ENCODE data around the gene BMERB1.
"Not testable (repeated sequence)": the region's sequence is repeated elsewhere in the genome, so short reads cannot be mapped to it uniquely, and the experiment has no call there.

The BMERB1 gene

DNA sequence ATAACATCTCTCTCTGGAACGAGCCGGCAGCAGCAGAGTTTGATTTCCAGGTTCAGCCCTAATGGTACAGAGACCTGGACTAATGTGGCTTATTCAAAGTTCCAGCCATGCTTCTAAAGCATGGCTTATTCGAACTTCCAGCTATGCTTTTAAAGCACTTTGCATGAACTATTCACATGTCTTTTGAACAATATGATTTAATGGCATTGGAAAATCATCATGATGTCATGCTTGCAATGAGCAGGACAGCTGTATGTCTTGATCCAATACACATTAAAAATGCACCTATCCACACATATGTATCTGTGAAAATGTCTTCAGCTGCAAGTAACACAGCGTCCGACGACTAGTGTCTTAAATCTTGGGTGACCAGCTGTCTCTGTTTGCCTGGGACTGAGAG, 122.9 kb downstream of the BMERB1 start:
- DNase-seq (ENCODE audit: low read depth, low spot score), result no peak

DNA sequence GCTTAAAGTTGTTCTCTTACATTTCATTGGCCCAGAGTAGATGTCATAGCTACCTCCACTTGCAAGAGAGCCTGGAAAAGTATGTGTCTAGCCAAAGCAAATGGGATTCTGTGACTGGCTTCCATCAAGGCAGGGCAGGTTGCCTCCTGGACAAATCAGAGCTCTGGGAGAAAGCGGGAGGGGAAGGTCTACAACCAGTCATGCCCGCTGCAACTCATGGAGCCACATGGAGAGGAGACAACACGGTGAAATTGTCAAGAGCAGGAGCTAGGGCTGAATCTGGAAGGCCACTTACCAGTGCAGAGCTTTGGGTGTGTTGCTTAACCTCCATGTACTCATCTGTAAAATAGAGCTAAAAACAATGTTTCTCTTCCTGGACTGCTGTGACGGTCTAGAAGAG, 124.8 kb downstream of the BMERB1 start:
- no peak for DNase-seq (ENCODE audit: low read depth, low spot score)

- DNase-seq (ENCODE audit: low read depth, low spot score), result no peak
Measured at GRCh38 chr16:15564604-15565339, 130.4 kb downstream of the BMERB1 start.

DNA sequence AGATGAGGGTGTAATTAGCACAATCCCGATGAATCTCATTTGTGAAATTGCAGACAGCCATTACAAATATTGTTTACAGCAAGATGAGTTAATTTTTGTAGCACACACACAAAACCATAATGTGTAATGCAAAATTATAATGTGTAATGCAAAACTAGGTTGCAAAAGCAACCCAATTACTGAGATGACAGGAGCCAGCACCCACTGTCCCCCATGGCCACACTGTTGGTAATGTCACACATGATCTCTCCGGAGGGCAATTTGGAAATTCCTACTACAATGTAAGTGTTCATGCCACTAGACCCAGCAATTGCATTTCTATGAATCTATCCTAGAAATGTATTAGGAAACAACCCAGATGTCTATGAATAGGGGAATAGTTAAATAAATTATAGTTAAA, 131.7 kb downstream of the BMERB1 start:
- no peak for DNase-seq (ENCODE audit: low read depth, low spot score)

GRCh38 chr16:15567823-15568222, 133.4 kb downstream of the BMERB1 start:
- DNase-seq (ENCODE audit: low read depth, low spot score), result no peak

GRCh38 chr16:15570666-15571065, 136.3 kb downstream of the BMERB1 start:
- DNase-seq (ENCODE audit: low read depth, low spot score), result not testable (repeated sequence)

- no peak for DNase-seq (ENCODE audit: low read depth, low spot score)
Measured at GRCh38 chr16:15571557-15571956, 137.2 kb downstream of the BMERB1 start.

DNA sequence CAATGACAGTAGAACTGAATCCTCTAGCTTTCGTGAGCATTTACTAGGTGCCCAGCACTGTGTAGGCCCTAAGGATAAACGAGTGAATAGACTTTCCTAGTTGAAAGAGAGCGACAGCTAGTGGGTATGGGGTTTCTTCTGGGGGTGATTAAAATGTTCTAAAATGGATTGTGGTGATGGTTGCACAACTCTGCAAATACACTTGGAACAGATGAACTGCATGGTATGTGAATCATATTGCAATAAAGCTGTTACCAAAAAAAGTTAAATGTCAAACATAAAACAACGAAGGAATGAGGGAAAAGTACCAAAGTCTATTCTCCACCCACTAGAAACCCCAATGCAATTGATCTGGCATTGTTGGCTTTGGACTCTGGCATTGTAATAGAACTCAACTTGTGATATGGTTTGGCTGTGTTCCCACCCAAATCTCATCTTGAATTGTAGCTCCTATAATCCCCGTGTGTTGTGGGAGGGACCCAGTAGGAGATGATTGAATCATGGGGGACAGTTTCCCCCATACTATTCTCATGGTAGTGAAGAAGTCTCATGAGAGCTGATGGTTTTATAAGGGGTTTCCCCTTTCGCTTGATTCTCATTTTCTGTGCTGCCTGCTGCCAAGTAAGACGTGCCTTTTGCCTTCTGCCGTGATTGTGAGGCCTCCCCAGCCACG, 138.1 kb downstream of the BMERB1 start:
- DNase-seq (ENCODE audit: low read depth, low spot score), result no peak

GRCh38 chr16:15573274-15573895, 139.0 kb downstream of the BMERB1 start:
- DNase-seq (ENCODE audit: low read depth, low spot score), result no peak

DNA sequence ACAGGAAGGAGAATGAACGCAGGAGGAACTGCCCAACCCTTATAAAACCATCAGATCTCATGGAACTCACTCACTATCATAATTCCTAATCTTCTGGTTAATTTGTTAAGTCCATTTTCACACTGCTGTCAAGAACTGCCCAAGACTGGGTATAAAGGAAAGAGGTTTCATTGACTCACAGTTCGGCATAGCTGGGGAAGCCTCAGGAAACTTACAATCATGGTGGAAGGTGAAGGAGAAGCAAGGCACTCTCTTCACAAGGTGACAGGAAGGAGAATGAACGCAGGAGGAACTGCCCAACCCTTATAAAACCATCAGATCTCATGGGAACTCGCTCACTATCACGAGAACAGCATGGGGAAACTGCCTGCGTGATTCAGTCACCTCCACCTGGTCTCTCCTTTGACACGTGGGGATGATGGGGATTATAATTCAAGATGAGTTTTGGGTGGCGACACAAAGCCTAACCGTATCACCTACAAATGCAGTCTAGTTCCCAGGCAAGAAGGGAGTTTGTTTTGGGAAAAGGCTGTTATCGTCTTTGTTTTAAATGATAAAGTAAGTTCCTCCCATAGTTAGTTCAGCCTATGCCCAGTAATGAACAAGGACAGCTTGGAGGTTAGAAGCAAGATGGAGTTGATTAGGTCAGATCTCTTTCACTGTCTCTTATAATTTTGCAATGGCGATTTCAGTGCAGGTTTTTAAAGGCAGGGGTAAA, 139.7 kb downstream of the BMERB1 start:
- DNase-seq (ENCODE audit: low read depth, low spot score), result not testable (repeated sequence)

DNA sequence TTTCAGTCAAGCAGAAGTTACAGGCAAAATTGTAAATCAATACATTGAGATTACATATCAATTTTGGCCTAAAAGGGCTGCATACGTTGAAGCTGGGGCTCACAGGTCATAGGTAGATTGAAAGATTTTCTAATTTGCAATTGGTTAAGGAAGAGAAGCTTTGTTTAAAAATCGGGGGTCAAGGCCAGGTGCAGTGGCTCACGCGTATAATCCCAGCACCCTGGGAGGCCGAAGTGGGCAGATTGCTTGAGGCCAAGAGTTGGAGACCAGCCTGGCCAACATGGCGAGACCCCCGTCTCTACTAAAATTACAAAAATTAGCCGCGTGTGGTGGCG, 140.2 kb downstream of the BMERB1 start:
- DNase-seq (ENCODE audit: low read depth, low spot score), result no peak

GRCh38 chr16:15575293-15576049, 141.1 kb downstream of the BMERB1 start:
- DNase-seq (ENCODE audit: low read depth, low spot score), result no peak

- no peak for DNase-seq (ENCODE audit: low read depth, low spot score)
Measured at GRCh38 chr16:15576960-15577958, 142.9 kb downstream of the BMERB1 start.

DNA sequence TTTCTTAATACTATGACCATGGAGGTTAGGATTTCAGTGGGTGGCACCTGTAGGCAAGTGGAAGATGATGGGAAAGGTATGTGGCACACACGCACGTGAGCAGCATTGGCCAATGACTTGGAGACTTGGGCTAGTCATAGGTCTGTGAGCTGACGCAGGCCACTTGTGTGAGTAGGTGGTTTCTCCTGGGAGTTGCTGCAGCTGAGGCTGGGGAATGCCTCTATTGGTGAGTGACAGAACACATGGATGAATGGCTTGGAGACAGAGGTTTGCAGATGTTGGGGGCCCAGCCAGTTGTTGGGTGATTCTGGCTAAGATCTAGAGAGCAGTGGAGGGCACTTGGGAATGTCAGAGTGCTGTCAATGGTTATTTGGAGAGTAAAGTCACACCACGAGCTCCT, 144.4 kb downstream of the BMERB1 start:
- DNase-seq (ENCODE audit: low read depth, low spot score), result no peak

DNA sequence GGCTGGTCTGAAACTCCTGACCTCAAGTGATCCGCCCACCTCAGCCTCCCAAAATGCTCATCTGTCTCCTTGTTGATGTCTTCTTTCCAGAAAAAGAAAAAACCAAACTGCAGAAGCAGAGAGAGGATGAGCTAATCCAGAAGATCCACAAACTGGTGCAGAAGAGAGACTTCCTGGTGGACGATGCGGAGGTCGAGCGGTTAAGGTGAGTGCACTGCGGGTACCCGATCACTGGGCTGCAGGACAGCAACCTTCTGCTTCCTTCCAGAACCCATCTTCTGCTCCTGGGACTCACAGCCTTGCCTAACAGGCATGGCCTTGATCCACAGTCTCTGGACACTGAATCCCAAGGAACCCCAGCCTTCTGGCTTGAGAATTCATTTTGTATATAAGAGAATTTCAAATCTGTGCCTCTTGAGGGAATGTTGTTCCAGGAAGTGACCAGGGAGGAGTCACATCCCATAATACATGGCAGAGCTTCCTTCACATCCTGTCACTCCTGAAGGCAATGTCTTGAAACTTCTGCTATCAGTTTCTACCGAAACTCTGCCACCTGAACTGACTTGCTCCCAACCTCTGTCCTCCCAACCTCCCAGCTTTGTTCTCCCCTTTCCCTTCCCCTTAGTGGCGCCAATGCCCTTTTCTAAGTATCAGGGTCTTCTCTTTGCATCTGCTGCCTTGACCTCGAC, 146.9 kb downstream of the BMERB1 start:
- DNase-seq (ENCODE audit: low read depth, low spot score), result no peak

DNA sequence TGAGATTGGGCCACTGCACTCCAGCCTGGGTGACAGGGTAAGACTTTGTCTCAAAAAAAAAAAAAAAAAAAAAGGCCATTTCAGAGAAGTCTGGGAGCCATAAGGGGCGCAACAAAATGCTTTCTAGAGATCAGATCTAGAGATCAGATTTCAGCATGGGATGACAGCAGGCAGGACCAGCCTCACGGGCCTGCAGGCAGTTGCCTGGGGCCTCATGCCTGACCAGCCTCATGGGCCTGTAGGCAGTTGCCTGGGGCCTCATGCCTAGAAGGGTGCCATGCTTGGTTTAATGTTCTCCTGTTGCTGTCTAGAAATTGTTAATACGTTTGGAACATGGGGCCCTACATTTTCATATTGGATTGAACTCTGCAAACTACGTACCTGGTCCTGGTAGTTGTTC, 149.1 kb downstream of the BMERB1 start:
- DNase-seq (ENCODE audit: low read depth, low spot score), result no peak

GRCh38 chr16:15585956-15586355, 151.6 kb downstream of the BMERB1 start:
- DNase-seq (ENCODE audit: low read depth, low spot score), result no peak

GRCh38 chr16:15586716-15587115, 152.3 kb downstream of the BMERB1 start:
- DNase-seq (ENCODE audit: low read depth, low spot score), result no peak

DNA sequence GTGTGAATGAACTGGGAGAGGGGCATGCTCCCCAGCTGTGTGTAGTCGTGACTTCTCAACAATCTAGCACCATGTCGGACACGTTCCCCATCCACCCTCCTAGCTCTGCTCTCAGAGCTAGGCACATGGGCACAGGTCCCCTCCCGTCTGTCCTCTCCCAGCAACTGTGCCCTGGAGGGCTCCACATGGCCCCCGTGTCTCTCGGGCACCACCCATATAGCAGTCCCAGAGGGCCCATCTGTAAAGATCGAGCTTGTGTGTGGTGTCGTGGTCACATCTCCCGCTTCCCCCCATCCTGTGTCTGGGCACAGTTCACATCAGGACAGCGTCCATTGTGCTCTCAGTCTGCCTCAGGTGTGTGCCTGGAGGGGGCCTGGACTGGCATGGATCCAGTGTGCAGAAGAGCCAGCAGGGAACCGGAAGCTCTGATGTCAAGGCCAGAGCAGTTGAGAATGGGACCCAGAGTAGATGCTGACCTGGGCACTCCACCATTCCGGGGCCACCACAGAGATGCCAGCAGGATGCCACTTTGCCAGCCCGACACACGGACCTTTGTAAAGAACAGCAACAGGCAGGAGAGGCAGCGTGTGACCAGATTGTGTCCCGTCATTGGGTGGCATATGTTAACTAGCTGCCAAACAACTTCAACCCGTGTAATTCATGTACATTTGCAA, 152.9 kb downstream of the BMERB1 start:
- DNase-seq (ENCODE audit: low read depth, low spot score), result no peak

Measured in iPS DF 19.7 (cell line).